ENCODE measurements around the gene RBM3. TPM values are rescaled to one million over a fixed set of nuclear protein-coding genes. Genes with fewer than 3 reads are reported as not detected.

RBM3 gene
- total RNA-seq, 1 experiment from 2014 or later: 233 TPM

- no TSS peak for BruUV-seq (replicated peaks)
- Histone ChIP-seq H3K4me2 (ENCODE audit: low read length) (no peak overlapping the region), H3K4me1 (ENCODE audit: control insufficient read depth in 1 of 2, insufficient read depth in 2 of 2, low read length in 2 of 2) (no peaks in the 10 kb centered on the region), H3K9ac (ENCODE audit: low read length) (no peak overlapping the region), H3K79me2 (ENCODE audit: insufficient read depth, low read length) (no peaks in the 10 kb centered on the region), H3K9me2 (ENCODE audit: insufficient read depth) (no peaks in the 10 kb centered on the region), H3K9me3 (ENCODE audit: control insufficient read depth in 1 of 2, insufficient read depth in 1 of 2, low read depth in 1 of 2, low read length in 2 of 2) (no peaks in the 10 kb centered on the region), H3K27ac (ENCODE audit: low read depth, low read length) (no peak overlapping the region), H2AFZ (ENCODE audit: low read depth, low read length, poor library complexity, severe bottlenecking) (no peak overlapping the region), H4K20me1 (ENCODE audit: insufficient read depth) (no peaks in the 10 kb centered on the region), H3K27me3 (ENCODE audit: insufficient read depth, low read length) (no peaks in the 10 kb centered on the region), H3K36me3 (ENCODE audit: control insufficient read depth in 1 of 2, insufficient read depth in 2 of 2, low read length in 2 of 2) (no peaks in the 10 kb centered on the region), H3K4me3 (replicated peaks in 1 of 2; ENCODE audit: low read depth in 1 of 2, low read length in 2 of 2) (no peak overlapping the region)
- CTCF ChIA-PET: no interaction called here
- no peak for TF ChIP-seq SIN3A (IDR thresholded peaks at IDR 0.05; ENCODE audit: low read depth)
- TF ChIP-seq CTCF (IDR thresholded peaks at IDR 0.05 in 2 of 3, conservative IDR thresholded peaks at IDR 0.05 in 1 of 3; ENCODE audit: borderline replicate concordance in 1 of 3, insufficient read depth in 1 of 3, low read depth in 2 of 3, low read length in 2 of 3): no peak
- no peak for TF ChIP-seq TCF7L2 (IDR thresholded peaks at IDR 0.05; ENCODE audit: borderline replicate concordance, extremely low read depth, insufficient read depth, insufficient read length)
- no peak for TF ChIP-seq EZH2phosphoT487 (IDR thresholded peaks at IDR 0.05; ENCODE audit: borderline replicate concordance)
- TF ChIP-seq SRF (IDR thresholded peaks at IDR 0.05; ENCODE audit: low read depth): no peak
- no peak for TF ChIP-seq ZNF274 (IDR thresholded peaks at IDR 0.05; ENCODE audit: low read depth, low read length)
- no peak for TF ChIP-seq FOSL1 (IDR thresholded peaks at IDR 0.05; ENCODE audit: low read depth)
- no peak for TF ChIP-seq REST (IDR thresholded peaks at IDR 0.05; ENCODE audit: low read depth)
- TF ChIP-seq ZBTB33 (IDR thresholded peaks at IDR 0.05; ENCODE audit: extremely low read depth, insufficient replicate concordance, low read length): no peak
- RAD21 ChIA-PET (ENCODE audit: low non-redundant PET in 1 of 2, low total read pairs in 2 of 2, uncharacterized antibody in 2 of 2, unreplicated experiment in 2 of 2): no interaction called here
- intact Hi-C loops (cut with micrococcal nuclease): no loop called here
- ATAC-seq: no peak
- POLR2A ChIA-PET: no interaction called here
- no peak for DNase-seq (ENCODE audit: low read depth, low spot score)
These were observed 37.4 kb downstream of the RBM3 start for GRCh38 chrX:48611703-48612102.
